Activated CD4-positive, alpha-beta T cell treated with anti-CD3 and anti-CD28 coated beads, Interleukin-2, amount 10 ng/mL, durations not matched to agents 24 days and 14 days (primary cell): ENCODE data around the gene CAPN8. TPM values are rescaled to one million over a fixed set of nuclear protein-coding genes. Genes with fewer than 3 reads are reported as not detected.

Experiments used
- DNase-seq: peaks from one replicate; pipeline ENCODE4 v3.0.0; 2022
- H3K27ac Mint-ChIP-seq: one replicate; pipeline ENCODE4 v1.8.0; 2022; ENCODE audit warnings: mild to moderate bottlenecking, mixed read lengths
- H3K27me3 Mint-ChIP-seq: one replicate; pipeline ENCODE4 v1.8.0; 2022; ENCODE audit warnings: mixed read lengths
- H3K36me3 Mint-ChIP-seq: one replicate; pipeline ENCODE4 v1.8.0; 2022; ENCODE audit warnings: low read depth, mild to moderate bottlenecking, mixed read lengths
- H3K4me1 Mint-ChIP-seq: one replicate; pipeline ENCODE4 v1.8.0; 2021; ENCODE audit warnings: mixed read lengths
- H3K4me3 Mint-ChIP-seq: one replicate; pipeline ENCODE4 v1.8.0; 2022; ENCODE audit warnings: mild to moderate bottlenecking, moderate library complexity, mixed read lengths
- H3K9me3 Mint-ChIP-seq: one replicate; pipeline ENCODE4 v1.8.0; 2021; ENCODE audit warnings: mixed read lengths
- intact Hi-C: fragments of 100-400 bp; cut with micrococcal nuclease; formaldehyde crosslinking; loops from one replicate; pipeline ENCODE4 v1.15.1; 2023
- total RNA-seq: library from RNA; stranded (reverse); gene quantifications from 2 replicates; pipeline ENCODE4 v1.2.3, GENCODE V29; 2022

The CAPN8 gene
- total RNA-seq, 1 donor from 2014 or later: not detected

GRCh38 chr1:223654083-223654482 is 11.4 kb downstream of the CAPN8 start:
- Mint-ChIP-seq H3K4me3 (no peak overlapping the region), H3K27me3 (peaks cover 5% of the 10 kb centered on the region), H3K27ac (no peak overlapping the region), H3K36me3 (no peaks in the 10 kb centered on the region), H3K9me3 (no peaks in the 10 kb centered on the region), H3K4me1 (no peaks in the 10 kb centered on the region)
- intact Hi-C loops: no loop called here
- no peak for DNase-seq

GRCh38 chr1:223653431-223653830 is 12.1 kb downstream of the CAPN8 start:
- H3K4me3 Mint-ChIP-seq: no peak overlapping the region
- no peak overlapping the region for H3K27ac Mint-ChIP-seq
- intact Hi-C loops: no loop called here
- H3K4me1 Mint-ChIP-seq: no peaks in the 10 kb centered on the region
- no peaks in the 10 kb centered on the region for H3K9me3 Mint-ChIP-seq
- H3K27me3 Mint-ChIP-seq: peaks cover 9% of the 10 kb centered on the region
- H3K36me3 Mint-ChIP-seq: no peaks in the 10 kb centered on the region
- no peak for DNase-seq

GRCh38 chr1:223653015-223653414 is 12.5 kb downstream of the CAPN8 start:
- no peaks in the 10 kb centered on the region for H3K9me3 Mint-ChIP-seq
- no peak overlapping the region for H3K4me3 Mint-ChIP-seq
- H3K4me1 Mint-ChIP-seq: no peaks in the 10 kb centered on the region
- no peaks in the 10 kb centered on the region for H3K36me3 Mint-ChIP-seq
- intact Hi-C loops: no loop called here
- no peak overlapping the region for H3K27ac Mint-ChIP-seq
- H3K27me3 Mint-ChIP-seq: peaks cover 9% of the 10 kb centered on the region
- DNase-seq: no peak

GRCh38 chr1:223652436-223652941 is 13.0 kb downstream of the CAPN8 start:
- no peak overlapping the region for H3K27ac Mint-ChIP-seq
- DNase-seq: no peak
- H3K9me3 Mint-ChIP-seq: no peaks in the 10 kb centered on the region
- intact Hi-C loops: no loop called here
- H3K4me3 Mint-ChIP-seq: no peak overlapping the region
- peaks cover 9% of the 10 kb centered on the region for H3K27me3 Mint-ChIP-seq
- no peaks in the 10 kb centered on the region for H3K4me1 Mint-ChIP-seq
- no peaks in the 10 kb centered on the region for H3K36me3 Mint-ChIP-seq

GRCh38 chr1:223651291-223651991 is 14.1 kb downstream of the CAPN8 start:
- intact Hi-C loops: no loop called here
- DNase-seq: no peak
- Mint-ChIP-seq H3K9me3 (no peaks in the 10 kb centered on the region), H3K4me1 (no peaks in the 10 kb centered on the region), H3K27ac (no peak overlapping the region), H3K36me3 (no peaks in the 10 kb centered on the region), H3K27me3 (peaks cover 9% of the 10 kb centered on the region), H3K4me3 (no peak overlapping the region)

- DNase-seq: no peak
- H3K36me3 Mint-ChIP-seq: no peaks in the 10 kb centered on the region
- H3K27ac Mint-ChIP-seq: no peak overlapping the region
- intact Hi-C loops: no loop called here
- H3K4me1 Mint-ChIP-seq: no peaks in the 10 kb centered on the region
- H3K27me3 Mint-ChIP-seq: peaks cover 9% of the 10 kb centered on the region
- H3K4me3 Mint-ChIP-seq: no peak overlapping the region
- H3K9me3 Mint-ChIP-seq: no peaks in the 10 kb centered on the region
Observed at GRCh38 chr1:223650465-223650864, 15.0 kb downstream of the CAPN8 start.

- peaks cover 9% of the 10 kb centered on the region for H3K27me3 Mint-ChIP-seq
- no peak for DNase-seq
- intact Hi-C loops: no loop called here
- H3K4me3 Mint-ChIP-seq: no peak overlapping the region
- no peaks in the 10 kb centered on the region for H3K36me3 Mint-ChIP-seq
- no peaks in the 10 kb centered on the region for H3K9me3 Mint-ChIP-seq
- no peak overlapping the region for H3K27ac Mint-ChIP-seq
- H3K4me1 Mint-ChIP-seq: no peaks in the 10 kb centered on the region
Observed at GRCh38 chr1:223649222-223649621, 16.3 kb downstream of the CAPN8 start.

GRCh38 chr1:223647249-223647648 is 18.3 kb downstream of the CAPN8 start:
- Mint-ChIP-seq H3K4me1 (no peaks in the 10 kb centered on the region), H3K9me3 (no peaks in the 10 kb centered on the region), H3K36me3 (no peaks in the 10 kb centered on the region), H3K27me3 (peaks cover 7% of the 10 kb centered on the region), H3K27ac (no peak overlapping the region), H3K4me3 (no peak overlapping the region)
- intact Hi-C loops: no loop called here
- DNase-seq: no peak

GRCh38 chr1:223645903-223646302 is 19.6 kb downstream of the CAPN8 start:
- no peak for DNase-seq
- Mint-ChIP-seq H3K36me3 (no peaks in the 10 kb centered on the region), H3K27ac (no peak overlapping the region)

GRCh38 chr1:223642237-223642636 is 23.3 kb downstream of the CAPN8 start:
- H3K36me3 Mint-ChIP-seq: peaks cover 2% of the 10 kb centered on the region
- H3K4me1 Mint-ChIP-seq: no peaks in the 10 kb centered on the region
- intact Hi-C loops: no loop called here
- no peak overlapping the region for H3K27ac Mint-ChIP-seq
- no peak overlapping the region for H3K4me3 Mint-ChIP-seq
- peaks cover 20% of the 10 kb centered on the region for H3K9me3 Mint-ChIP-seq
- no peak for DNase-seq
- H3K27me3 Mint-ChIP-seq: peaks cover 15% of the 10 kb centered on the region

More at GRCh38 chr1:223645903-223646302, 19.6 kb downstream of the CAPN8 start:
- Mint-ChIP-seq H3K4me3 (no peak overlapping the region), H3K9me3 (no peaks in the 10 kb centered on the region), H3K27me3 (peaks cover 8% of the 10 kb centered on the region), H3K4me1 (no peaks in the 10 kb centered on the region)
- intact Hi-C loops: no loop called here

GRCh38 chr1:223641523-223642039 is 23.9 kb downstream of the CAPN8 start:
- DNase-seq: no peak
- Mint-ChIP-seq H3K9me3 (peaks cover 24% of the 10 kb centered on the region), H3K4me3 (no peak overlapping the region), H3K36me3 (peaks cover 2% of the 10 kb centered on the region), H3K27me3 (peaks cover 21% of the 10 kb centered on the region), H3K27ac (no peak overlapping the region), H3K4me1 (no peaks in the 10 kb centered on the region)
- intact Hi-C loops: no loop called here

- peaks cover 24% of the 10 kb centered on the region for H3K27me3 Mint-ChIP-seq
- no peak for DNase-seq
- intact Hi-C loops: no loop called here
- peaks cover 2% of the 10 kb centered on the region for H3K36me3 Mint-ChIP-seq
- no peak overlapping the region for H3K4me3 Mint-ChIP-seq
- H3K4me1 Mint-ChIP-seq: no peaks in the 10 kb centered on the region
- H3K9me3 Mint-ChIP-seq: peaks cover 28% of the 10 kb centered on the region
- no peak overlapping the region for H3K27ac Mint-ChIP-seq
Observed at GRCh38 chr1:223639331-223639749, 26.2 kb downstream of the CAPN8 start.

GRCh38 chr1:223635236-223635635 is 30.3 kb downstream of the CAPN8 start:
- intact Hi-C loops: no loop called here
- H3K4me1 Mint-ChIP-seq: no peaks in the 10 kb centered on the region

GRCh38 chr1:223634423-223634822 is 31.1 kb downstream of the CAPN8 start:
- peaks cover 26% of the 10 kb centered on the region for H3K27me3 Mint-ChIP-seq
- H3K36me3 Mint-ChIP-seq: no peaks in the 10 kb centered on the region
- intact Hi-C loops: no loop called here
- no peak for DNase-seq
- H3K27ac Mint-ChIP-seq: no peak overlapping the region
- H3K4me1 Mint-ChIP-seq: no peaks in the 10 kb centered on the region
- peaks cover 18% of the 10 kb centered on the region for H3K9me3 Mint-ChIP-seq
- no peak overlapping the region for H3K4me3 Mint-ChIP-seq

More at GRCh38 chr1:223635236-223635635, 30.3 kb downstream of the CAPN8 start:
- no peak overlapping the region for H3K4me3 Mint-ChIP-seq
- H3K36me3 Mint-ChIP-seq: no peaks in the 10 kb centered on the region
- H3K27ac Mint-ChIP-seq: no peak overlapping the region
- DNase-seq: no peak
- H3K27me3 Mint-ChIP-seq: peaks cover 26% of the 10 kb centered on the region
- H3K9me3 Mint-ChIP-seq: peaks cover 25% of the 10 kb centered on the region
